SK-N-SH (cell line): ENCODE results near the gene MACROD2.

Source experiments
- TF ChIP-seq, protein P1 (sequence below): IDR thresholded peaks from 2 replicates; pipeline ENCODE4 v1.4.0; 2012; ENCODE audit warnings: low read depth
- TF ChIP-seq, protein P2 (sequence below): fragments of 200-600 bp; sonication (generic); IDR thresholded peaks from 2 replicates; pipeline ENCODE4 v1.6.1; 2017; ENCODE audit warnings: antibody characterized with exemption, mild to moderate bottlenecking, moderate library complexity
- TF ChIP-seq, protein P3 (sequence below): IDR thresholded peaks from 2 replicates; pipeline ENCODE4 v1.4.0; 2012; ENCODE audit warnings: low read depth, borderline replicate concordance

DNA sequence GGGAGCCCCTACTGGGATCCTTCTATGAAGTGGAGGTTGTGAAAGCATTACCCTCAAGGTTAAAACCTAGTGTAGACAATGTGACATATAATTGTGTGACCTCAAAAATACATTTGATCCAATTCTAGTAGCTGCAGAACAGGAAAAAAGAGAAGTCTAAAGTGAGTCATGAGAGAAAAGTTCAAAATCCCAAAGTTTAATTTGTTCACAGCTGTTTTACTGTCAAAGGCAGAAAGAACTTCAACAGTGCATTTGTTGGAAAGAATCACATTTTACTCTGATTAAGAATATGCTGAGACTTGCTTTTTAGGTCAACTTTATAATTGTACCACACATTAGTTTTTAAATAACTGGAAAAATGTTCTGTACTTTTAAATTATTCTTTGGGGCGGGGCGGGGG, 1369.5 kb downstream of the MACROD2 start:
- TF ChIP-seq, protein P1, sequence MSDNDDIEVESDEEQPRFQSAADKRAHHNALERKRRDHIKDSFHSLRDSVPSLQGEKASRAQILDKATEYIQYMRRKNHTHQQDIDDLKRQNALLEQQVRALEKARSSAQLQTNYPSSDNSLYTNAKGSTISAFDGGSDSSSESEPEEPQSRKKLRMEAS, result no peak
- TF ChIP-seq, protein P2, sequence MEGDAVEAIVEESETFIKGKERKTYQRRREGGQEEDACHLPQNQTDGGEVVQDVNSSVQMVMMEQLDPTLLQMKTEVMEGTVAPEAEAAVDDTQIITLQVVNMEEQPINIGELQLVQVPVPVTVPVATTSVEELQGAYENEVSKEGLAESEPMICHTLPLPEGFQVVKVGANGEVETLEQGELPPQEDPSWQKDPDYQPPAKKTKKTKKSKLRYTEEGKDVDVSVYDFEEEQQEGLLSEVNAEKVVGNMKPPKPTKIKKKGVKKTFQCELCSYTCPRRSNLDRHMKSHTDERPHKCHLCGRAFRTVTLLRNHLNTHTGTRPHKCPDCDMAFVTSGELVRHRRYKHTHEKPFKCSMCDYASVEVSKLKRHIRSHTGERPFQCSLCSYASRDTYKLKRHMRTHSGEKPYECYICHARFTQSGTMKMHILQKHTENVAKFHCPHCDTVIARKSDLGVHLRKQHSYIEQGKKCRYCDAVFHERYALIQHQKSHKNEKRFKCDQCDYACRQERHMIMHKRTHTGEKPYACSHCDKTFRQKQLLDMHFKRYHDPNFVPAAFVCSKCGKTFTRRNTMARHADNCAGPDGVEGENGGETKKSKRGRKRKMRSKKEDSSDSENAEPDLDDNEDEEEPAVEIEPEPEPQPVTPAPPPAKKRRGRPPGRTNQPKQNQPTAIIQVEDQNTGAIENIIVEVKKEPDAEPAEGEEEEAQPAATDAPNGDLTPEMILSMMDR, result no peak
- TF ChIP-seq, protein P3, sequence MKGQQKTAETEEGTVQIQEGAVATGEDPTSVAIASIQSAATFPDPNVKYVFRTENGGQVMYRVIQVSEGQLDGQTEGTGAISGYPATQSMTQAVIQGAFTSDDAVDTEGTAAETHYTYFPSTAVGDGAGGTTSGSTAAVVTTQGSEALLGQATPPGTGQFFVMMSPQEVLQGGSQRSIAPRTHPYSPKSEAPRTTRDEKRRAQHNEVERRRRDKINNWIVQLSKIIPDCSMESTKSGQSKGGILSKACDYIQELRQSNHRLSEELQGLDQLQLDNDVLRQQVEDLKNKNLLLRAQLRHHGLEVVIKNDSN, result no peak
